ENCODE data around the gene KPNA4.

- TF ChIP-seq BACH2 (CRISPR knock-in tag; IDR thresholded peaks at IDR 0.05; ENCODE audit: borderline replicate concordance) (no peak), PATZ1 (CRISPR knock-in tag; IDR thresholded peaks at IDR 0.05; ENCODE audit: borderline replicate concordance) (no peak), SNAI2 (CRISPR knock-in tag; IDR thresholded peaks at IDR 0.05) (no peak), ARNTL (CRISPR knock-in tag; IDR thresholded peaks at IDR 0.05; ENCODE audit: borderline replicate concordance, low read depth) (no peak), POU6F1 (CRISPR knock-in tag; IDR thresholded peaks at IDR 0.05; ENCODE audit: borderline replicate concordance, low read depth) (no peak), TSHZ2 (CRISPR knock-in tag; IDR thresholded peaks at IDR 0.05) (no peak), TCF4 (CRISPR knock-in tag; IDR thresholded peaks at IDR 0.05; ENCODE audit: borderline replicate concordance) (no peak), CREB5 (CRISPR knock-in tag; IDR thresholded peaks at IDR 0.05; ENCODE audit: low read depth) (no peak), TOX (CRISPR knock-in tag; IDR thresholded peaks at IDR 0.05; ENCODE audit: borderline replicate concordance) (no peak), ZNF8 (CRISPR knock-in tag; IDR thresholded peaks at IDR 0.05) (no peak)
These were observed 7.8 kb downstream of the KPNA4 start for GRCh38 chr3:160557571-160557970.

Data from SK-N-SH treated with all-trans-retinoic acid at 6 μM for 48 hours (cell line).